Nephron (organoid): ENCODE results near the gene ACTN3.
"Not testable (repeated sequence)": the region's sequence is repeated elsewhere in the genome, so short reads cannot be mapped to it uniquely, and the experiment has no call there.

ENCODE experiments used
- H3K27ac Mint-ChIP-seq, 3 experiments: 2 replicates each; pipeline ENCODE4 v1.8.0; 2020; ENCODE audit warnings: mixed read lengths in 3 of 3, mild to moderate bottlenecking in 2 of 3, moderate library complexity in 1 of 3
- H3K27me3 Mint-ChIP-seq: 2 replicates; pipeline ENCODE4 v1.8.0; 2021; ENCODE audit warnings: low read depth, mild to moderate bottlenecking, moderate library complexity, mixed read lengths
- H3K36me3 Mint-ChIP-seq: 2 replicates; pipeline ENCODE4 v1.8.0; 2020; ENCODE audit warnings: low read depth, mixed read lengths
- H3K4me1 Mint-ChIP-seq: 2 replicates; pipeline ENCODE4 v1.8.0; 2020; ENCODE audit warnings: mixed read lengths
- H3K4me3 Mint-ChIP-seq, 3 experiments: 2 replicates each; pipeline ENCODE4 v1.8.0; 2020; ENCODE audit warnings: mild to moderate bottlenecking in 3 of 3, mixed read lengths in 3 of 3, moderate library complexity in 2 of 3
- H3K9me3 Mint-ChIP-seq: 2 replicates; pipeline ENCODE4 v1.8.0; 2020; ENCODE audit warnings: mixed read lengths
- CTCF ChIP-seq, 3 experiments: fragments of 200-600 bp; sonication (generic); IDR thresholded peaks; one replicate each; pipeline ENCODE4 v1.5.0; 2021; ENCODE audit warnings: antibody characterized with exemption in 3 of 3; ENCODE audit not compliant: unreplicated experiment in 3 of 3

ACTN3 gene

GRCh38 chr11:66539870-66540213, 6.9 kb upstream of the ACTN3 start:
- H3K27ac Mint-ChIP-seq, result no peak overlapping the region
- no peaks in the 10 kb centered on the region for H3K27me3 Mint-ChIP-seq
- no peak for TF ChIP-seq CTCF (IDR thresholded peaks at IDR 0.05; ENCODE audit: unreplicated experiment in 3 of 3)
- peaks cover 32% of the 10 kb centered on the region for H3K36me3 Mint-ChIP-seq
- peaks cover 24% of the 10 kb centered on the region for H3K4me1 Mint-ChIP-seq
- no peaks in the 10 kb centered on the region for H3K9me3 Mint-ChIP-seq
- no peak overlapping the region for H3K4me3 Mint-ChIP-seq

- not testable (repeated sequence) for H3K27me3 Mint-ChIP-seq, H3K9me3 Mint-ChIP-seq, H3K4me3 Mint-ChIP-seq, H3K27ac Mint-ChIP-seq
- Mint-ChIP-seq H3K4me1 (peaks cover 30% of the 10 kb centered on the region), H3K36me3 (peaks cover 29% of the 10 kb centered on the region)
Observed at GRCh38 chr11:66540598-66540997, 6.1 kb upstream of the ACTN3 start.

GRCh38 chr11:66541892-66542291, 4.8 kb upstream of the ACTN3 start:
- Mint-ChIP-seq H3K4me3 (peak overlapping the region; percentile 16 to 51 (median 50)), H3K36me3 (peaks cover 22% of the 10 kb centered on the region), H3K9me3 (no peaks in the 10 kb centered on the region), H3K27me3 (no peaks in the 10 kb centered on the region), H3K4me1 (peaks cover 36% of the 10 kb centered on the region), H3K27ac (peak overlapping the region in 2 of 3 experiments; percentile 30 to 78)
- TF ChIP-seq CTCF (IDR thresholded peaks at IDR 0.05; ENCODE audit: unreplicated experiment in 3 of 3), result no peak

GRCh38 chr11:66542362-66542761, 4.3 kb upstream of the ACTN3 start:
- Mint-ChIP-seq H3K36me3 (peaks cover 17% of the 10 kb centered on the region), H3K4me1 (peaks cover 39% of the 10 kb centered on the region), H3K9me3 (no peaks in the 10 kb centered on the region), H3K27ac (peak overlapping the region in 2 of 3 experiments; percentile 78 to 84), H3K4me3 (peak overlapping the region; percentile 28 to 51 (median 50)), H3K27me3 (no peaks in the 10 kb centered on the region)
- no peak for TF ChIP-seq CTCF (IDR thresholded peaks at IDR 0.05; ENCODE audit: unreplicated experiment in 3 of 3)

- Mint-ChIP-seq H3K4me3 (peak overlapping the region; percentile 47 to 68 (median 67)), H3K27ac (peak overlapping the region; percentile 51 to 84 (median 78)), H3K4me1 (peaks cover 48% of the 10 kb centered on the region), H3K9me3 (no peaks in the 10 kb centered on the region), H3K27me3 (peaks cover 4% of the 10 kb centered on the region), H3K36me3 (peaks cover 14% of the 10 kb centered on the region)
- TF ChIP-seq CTCF (IDR thresholded peaks at IDR 0.05; ENCODE audit: unreplicated experiment in 3 of 3), result peak; percentile 52 to 59 (median 54)
Observed at GRCh38 chr11:66543263-66544107, 3.2 kb upstream of the ACTN3 start.

GRCh38 chr11:66544952-66545351, 1.8 kb upstream of the ACTN3 start:
- Mint-ChIP-seq H3K27ac (peak overlapping the region; percentile 15 to 40 (median 29)), H3K4me1 (peaks cover 57% of the 10 kb centered on the region), H3K4me3 (peak overlapping the region; percentile 84 to 88 (median 87))
- not testable (repeated sequence) for H3K36me3 Mint-ChIP-seq, H3K27me3 Mint-ChIP-seq, H3K9me3 Mint-ChIP-seq
